Neural cell (in vitro differentiated cells): ENCODE measurements around the gene INSIG1. TPM values are rescaled to one million over a fixed set of nuclear protein-coding genes. Genes with fewer than 3 reads are reported as not detected.

Source experiments
- H2AFZ ChIP-seq: fragments of 200-600, 300-800 bp; sonication (generic), shearing (Covaris generic); 2 replicates; pipeline ENCODE4 v1.6.0; 2014; ENCODE audit warnings: low read depth, mild to moderate bottlenecking, antibody characterized with exemption, low read length, moderate library complexity
- H3F3A ChIP-seq: fragments of 200-600 bp; shearing (Covaris generic); 2 replicates; pipeline ENCODE4 v1.6.1; 2016; ENCODE audit warnings: mild to moderate bottlenecking, moderate library complexity, mixed read lengths, antibody characterized with exemption, low read length; ENCODE audit not compliant: insufficient read depth, poor library complexity, severe bottlenecking
- H3K27ac ChIP-seq: fragments of 200-600, 300-800 bp; sonication (generic), shearing (Covaris generic); 2 replicates; pipeline ENCODE4 v1.5.1; 2014; ENCODE audit warnings: mild to moderate bottlenecking, low read length, moderate library complexity
- H3K27me3 ChIP-seq: fragments of 300-800, 200-600 bp; sonication (generic), shearing (Covaris generic); 2 replicates; pipeline ENCODE4 v1.6.0; 2014; ENCODE audit warnings: mild to moderate bottlenecking, low read depth, low read length, moderate library complexity; ENCODE audit not compliant: insufficient read depth
- H3K36me3 ChIP-seq: fragments of 300-800, 200-600 bp; sonication (generic), shearing (Covaris generic); 2 replicates; pipeline ENCODE4 v1.5.1; 2014; ENCODE audit warnings: mild to moderate bottlenecking, antibody characterized with exemption, low read length, moderate library complexity; ENCODE audit not compliant: insufficient read depth
- H3K4me2 ChIP-seq: fragments of 300-800, 200-600 bp; sonication (generic), shearing (Covaris generic); 2 replicates; pipeline ENCODE4 v1.6.0; 2014; ENCODE audit warnings: mild to moderate bottlenecking, low read length
- H3K4me3 ChIP-seq: fragments of 300-800, 200-600 bp; sonication (generic), shearing (Covaris generic); 2 replicates; pipeline ENCODE4 v1.5.1; 2014; ENCODE audit warnings: mild to moderate bottlenecking, low read length, moderate library complexity
- H3K79me2 ChIP-seq: fragments of 200-600 bp; shearing (Covaris generic); replicated peaks from 2 replicates; pipeline ENCODE4 v1.6.0; 2014; ENCODE audit warnings: mild to moderate bottlenecking, low read length, moderate library complexity; ENCODE audit not compliant: insufficient read depth
- H3K9ac ChIP-seq: fragments of 300-800, 200-600 bp; sonication (generic), shearing (Covaris generic); 2 replicates; pipeline ENCODE4 v1.6.1; 2016; ENCODE audit warnings: mild to moderate bottlenecking, low read length, mixed read lengths
- H3K9me2 ChIP-seq: fragments of 200-600 bp; shearing (Covaris generic); 2 replicates; pipeline ENCODE4 v1.6.1; 2016; ENCODE audit warnings: mild to moderate bottlenecking, low read length, mixed read lengths; ENCODE audit not compliant: insufficient read depth
- H3K9me3 ChIP-seq: fragments of 200-600, 300-800 bp; sonication (generic), shearing (Covaris generic); 2 replicates; pipeline ENCODE4 v1.6.1; 2016; ENCODE audit warnings: mild to moderate bottlenecking, mixed run types, low read length, moderate library complexity, mixed read lengths
- H4K20me1 ChIP-seq: fragments of 200-600 bp; shearing (Covaris generic); 2 replicates; pipeline ENCODE4 v1.6.1; 2016; ENCODE audit warnings: mild to moderate bottlenecking, mixed run types; ENCODE audit not compliant: insufficient read depth
- EP300 ChIP-seq: fragments of 450-650 bp; conservative IDR thresholded peaks from 2 replicates; pipeline ENCODE4 v1.6.1; 2014; ENCODE audit warnings: antibody characterized with exemption, mild to moderate bottlenecking, moderate library complexity; ENCODE audit not compliant: poor library complexity, severe bottlenecking
- EZH2 ChIP-seq: fragments of 200-600, 300-800 bp; shearing (Covaris generic), sonication (generic); IDR thresholded peaks from 2 replicates; pipeline ENCODE4 v1.6.1; 2014; ENCODE audit warnings: antibody characterized with exemption, low read length, borderline replicate concordance, mild to moderate bottlenecking; ENCODE audit not compliant: insufficient read depth, poor library complexity, severe bottlenecking
- MXI1 ChIP-seq: fragments of 450-650 bp; conservative IDR thresholded peaks from 2 replicates; pipeline ENCODE4 v1.6.1; 2014; ENCODE audit warnings: antibody characterized with exemption, mild to moderate bottlenecking; ENCODE audit not compliant: poor library complexity, severe bottlenecking
- POLR2AphosphoS5 ChIP-seq: IDR thresholded peaks from 2 replicates; pipeline ENCODE4 v1.6.1; 2012
- RAD21 ChIP-seq: fragments of 450-650 bp; conservative IDR thresholded peaks from 2 replicates; pipeline ENCODE4 v1.6.1; 2014; ENCODE audit warnings: antibody characterized with exemption, mild to moderate bottlenecking, moderate library complexity
- REST ChIP-seq: IDR thresholded peaks from 2 replicates; pipeline ENCODE4 v1.6.1; 2012; ENCODE audit warnings: borderline replicate concordance
- SMC3 ChIP-seq: fragments of 450-650 bp; conservative IDR thresholded peaks from 2 replicates; pipeline ENCODE4 v1.6.1; 2014; ENCODE audit warnings: antibody characterized with exemption, mild to moderate bottlenecking, moderate library complexity; ENCODE audit not compliant: poor library complexity
- TAF1 ChIP-seq: IDR thresholded peaks from 2 replicates; pipeline ENCODE4 v1.6.1; 2012; ENCODE audit warnings: low read depth
- polyA plus RNA-seq: library from polyadenylated mRNA; depleted of rRNA; stranded (reverse); fragments of >200 nt; gene quantifications from 2 replicates; pipeline ENCODE4 v1.2.3, GENCODE V29; 2014
- TF ChIP-seq, protein P1 (sequence below): fragments of 450-650 bp; IDR thresholded peaks from 2 replicates; pipeline ENCODE4 v1.5.1; 2014; ENCODE audit warnings: antibody characterized with exemption, mild to moderate bottlenecking, moderate library complexity; ENCODE audit not compliant: poor library complexity, severe bottlenecking

INSIG1 gene
- polyA plus RNA-seq, 1 donor from 2014 or later = 71.0 TPM

GRCh38 chr7:155311826-155312537 lies 14.3 kb downstream of the INSIG1 start:
- no peak overlapping the region for H3K27ac ChIP-seq
- H3K27me3 ChIP-seq = no peaks in the 10 kb centered on the region

GRCh38 chr7:155312633-155313032 lies 15.0 kb downstream of the INSIG1 start:
- no peaks in the 10 kb centered on the region for H3K79me2 ChIP-seq
- H3K27me3 ChIP-seq = no peaks in the 10 kb centered on the region
- no peak overlapping the region for H2AFZ ChIP-seq
- no peaks in the 10 kb centered on the region for H3K9me3 ChIP-seq
- no peak overlapping the region for H3K9ac ChIP-seq
- H3K27ac ChIP-seq = no peak overlapping the region
- no peaks in the 10 kb centered on the region for H4K20me1 ChIP-seq
- no peaks in the 10 kb centered on the region for H3K9me2 ChIP-seq
- H3K4me2 ChIP-seq = no peak overlapping the region
- H3K36me3 ChIP-seq = peaks cover 5% of the 10 kb centered on the region
- H3F3A ChIP-seq = no peaks in the 10 kb centered on the region
- H3K4me3 ChIP-seq = no peak overlapping the region
- TF ChIP-seq, protein P1, sequence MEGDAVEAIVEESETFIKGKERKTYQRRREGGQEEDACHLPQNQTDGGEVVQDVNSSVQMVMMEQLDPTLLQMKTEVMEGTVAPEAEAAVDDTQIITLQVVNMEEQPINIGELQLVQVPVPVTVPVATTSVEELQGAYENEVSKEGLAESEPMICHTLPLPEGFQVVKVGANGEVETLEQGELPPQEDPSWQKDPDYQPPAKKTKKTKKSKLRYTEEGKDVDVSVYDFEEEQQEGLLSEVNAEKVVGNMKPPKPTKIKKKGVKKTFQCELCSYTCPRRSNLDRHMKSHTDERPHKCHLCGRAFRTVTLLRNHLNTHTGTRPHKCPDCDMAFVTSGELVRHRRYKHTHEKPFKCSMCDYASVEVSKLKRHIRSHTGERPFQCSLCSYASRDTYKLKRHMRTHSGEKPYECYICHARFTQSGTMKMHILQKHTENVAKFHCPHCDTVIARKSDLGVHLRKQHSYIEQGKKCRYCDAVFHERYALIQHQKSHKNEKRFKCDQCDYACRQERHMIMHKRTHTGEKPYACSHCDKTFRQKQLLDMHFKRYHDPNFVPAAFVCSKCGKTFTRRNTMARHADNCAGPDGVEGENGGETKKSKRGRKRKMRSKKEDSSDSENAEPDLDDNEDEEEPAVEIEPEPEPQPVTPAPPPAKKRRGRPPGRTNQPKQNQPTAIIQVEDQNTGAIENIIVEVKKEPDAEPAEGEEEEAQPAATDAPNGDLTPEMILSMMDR = no peak
- no peak for TF ChIP-seq POLR2AphosphoS5
- TF ChIP-seq SMC3 = no peak
- TF ChIP-seq REST = no peak
- no peak for TF ChIP-seq TAF1
- no peak for TF ChIP-seq EP300
- no peak for TF ChIP-seq RAD21

More at GRCh38 chr7:155311826-155312537, 14.3 kb downstream of the INSIG1 start:
- Histone ChIP-seq H2AFZ (no peak overlapping the region), H3K9me2 (no peaks in the 10 kb centered on the region), H3K79me2 (no peaks in the 10 kb centered on the region), H3K4me2 (no peak overlapping the region), H4K20me1 (no peaks in the 10 kb centered on the region), H3K4me3 (no peak overlapping the region), H3F3A (no peaks in the 10 kb centered on the region), H3K36me3 (peaks cover 5% of the 10 kb centered on the region), H3K9ac (no peak overlapping the region), H3K9me3 (no peaks in the 10 kb centered on the region)
- TF ChIP-seq TAF1 (no peak), SMC3 (no peak), REST (no peak), EP300 (no peak), POLR2AphosphoS5 (no peak), EZH2 (no peak), MXI1 (no peak), RAD21 (no peak)
- TF ChIP-seq, protein P1 = no peak
